Measurements from ENCODE around the gene TAF1B. TPM values are rescaled to one million over a fixed set of nuclear protein-coding genes. Genes with fewer than 3 reads are reported as not detected.

TAF1B gene
- total and polyA plus RNA-seq, 2 donors (not counting 3 experiments of a cell fraction or from before 2014, with no cell fraction given), result 6.3 to 29.4 TPM

GRCh38 chr2:9970200-9971044 is 127.1 kb downstream of the TAF1B start:
- Histone ChIP-seq H3K4me1 (ENCODE audit: control insufficient read depth, extremely low read depth, insufficient read depth, low read length) (peaks cover 24% of the 10 kb centered on the region), H3K79me2 (ENCODE audit: control insufficient read depth, insufficient read depth, low read length) (no peaks in the 10 kb centered on the region), H3K27ac (ENCODE audit: insufficient read depth, low read depth, low read length) (no peak overlapping the region), H3K9me1 (replicated peaks; ENCODE audit: control insufficient read depth, extremely low read depth, insufficient read depth, low read length) (no peaks in the 10 kb centered on the region), H3K27me3 (ENCODE audit: control insufficient read depth in 2 of 2, insufficient read depth in 2 of 2, low read length in 2 of 2) (no peaks in the 10 kb centered on the region), H4K20me1 (replicated peaks; ENCODE audit: control insufficient read depth, extremely low read depth, insufficient read depth, low read length) (no peaks in the 10 kb centered on the region), H3K4me3 (replicated peaks in 1 of 3; ENCODE audit: insufficient read depth in 1 of 3, low read depth in 1 of 3, low read length in 3 of 3) (no peak overlapping the region), H2AFZ (ENCODE audit: low read depth, low read length) (no peak overlapping the region), H3K36me3 (ENCODE audit: control insufficient read depth in 2 of 2, extremely low read depth in 1 of 2, insufficient read depth in 2 of 2, low read length in 2 of 2) (no peaks in the 10 kb centered on the region), H3K9ac (replicated peaks; ENCODE audit: extremely low read depth, insufficient read depth, low read length) (no peak overlapping the region), H3K9me3 (replicated peaks; ENCODE audit: control insufficient read depth, insufficient read depth, low read length) (no peaks in the 10 kb centered on the region), H3K4me2 (ENCODE audit: insufficient read depth, low read length) (no peak overlapping the region)
- intact Hi-C loops (cut with micrococcal nuclease), result no loop called here
- no peak for TF ChIP-seq EZH2 (IDR thresholded peaks at IDR 0.05; ENCODE audit: borderline replicate concordance, low read depth, low read length, severe bottlenecking)
- TF ChIP-seq MYC (IDR thresholded peaks at IDR 0.05; ENCODE audit: low read depth, low read length), result no peak
- TF ChIP-seq POLR2A (IDR thresholded peaks at IDR 0.05; ENCODE audit: low read depth, low read length), result no peak
- DNase-seq (ENCODE audit: low read depth, low spot score) (no peak), FAIRE-seq (no peak)
- ChIA-PET CTCF (interaction anchor here (0.7 to 1.9 kb wide), 4 partner anchors 8 to 157 kb away, joined by 3 to 12 read pairs (median 3); no protein-coding TSS in a partner anchor), POLR2A (no interaction called here)
- BruUV-seq (replicated peaks), result no TSS peak
- dilution Hi-C loops (cut with MboI; ENCODE audit: extremely low pct_ligation_motif_present, low sequenced_read_pairs), result loop anchor here (25.0 kb wide), 1 partner anchor 158 kb away; no protein-coding TSS in a partner anchor

GRCh38 chr2:9971105-9971818 is 128.0 kb downstream of the TAF1B start:
- no peak overlapping the region for H3K9ac ChIP-seq (replicated peaks; ENCODE audit: extremely low read depth, insufficient read depth, low read length)
- FAIRE-seq, result peak; percentile 42
- no peak overlapping the region for H3K4me3 ChIP-seq (replicated peaks in 1 of 3; ENCODE audit: insufficient read depth in 1 of 3, low read depth in 1 of 3, low read length in 3 of 3)
- TF ChIP-seq FOS (IDR thresholded peaks at IDR 0.05; ENCODE audit: borderline replicate concordance, insufficient read depth, low read length) (no peak), POLR2AphosphoS5 (IDR thresholded peaks at IDR 0.05; ENCODE audit: insufficient read depth, low read depth, low read length) (no peak), CTCF (IDR thresholded peaks at IDR 0.05; ENCODE audit: extremely low read depth in 1 of 2, insufficient read depth in 1 of 2, low read depth in 1 of 2, low read length in 2 of 2) (no peak), JUN (IDR thresholded peaks at IDR 0.05; ENCODE audit: borderline replicate concordance, insufficient read depth, insufficient read length, low read depth) (no peak), GATA2 (IDR thresholded peaks at IDR 0.05; ENCODE audit: insufficient read depth, insufficient read length, low read depth, low read length) (no peak), POLR2A (IDR thresholded peaks at IDR 0.05; ENCODE audit: low read depth, low read length) (no peak), EZH2 (IDR thresholded peaks at IDR 0.05; ENCODE audit: borderline replicate concordance, low read depth, low read length, severe bottlenecking) (no peak), MAX (IDR thresholded peaks at IDR 0.05; ENCODE audit: insufficient read depth, insufficient read length) (no peak), MYC (IDR thresholded peaks at IDR 0.05; ENCODE audit: low read depth, low read length) (no peak)
- intact Hi-C loops (cut with micrococcal nuclease) (no loop called here), dilution Hi-C loops (cut with MboI; ENCODE audit: extremely low pct_ligation_motif_present, low sequenced_read_pairs) (loop anchor here (25.0 kb wide), 1 partner anchor 159 kb away; no protein-coding TSS in a partner anchor)
- DNase-seq (ENCODE audit: low read depth, low spot score), result no peak
- no TSS peak for BruUV-seq (replicated peaks)
- no peaks in the 10 kb centered on the region for H3K27me3 ChIP-seq (ENCODE audit: control insufficient read depth in 2 of 2, insufficient read depth in 2 of 2, low read length in 2 of 2)
- no peak overlapping the region for H2AFZ ChIP-seq (ENCODE audit: low read depth, low read length)
- H3K4me2 ChIP-seq (ENCODE audit: insufficient read depth, low read length), result no peak overlapping the region
- H3K36me3 ChIP-seq (ENCODE audit: control insufficient read depth in 2 of 2, extremely low read depth in 1 of 2, insufficient read depth in 2 of 2, low read length in 2 of 2), result no peaks in the 10 kb centered on the region
- peaks cover 32% of the 10 kb centered on the region for H3K4me1 ChIP-seq (ENCODE audit: control insufficient read depth, extremely low read depth, insufficient read depth, low read length)
- H4K20me1 ChIP-seq (replicated peaks; ENCODE audit: control insufficient read depth, extremely low read depth, insufficient read depth, low read length), result no peaks in the 10 kb centered on the region
- no peaks in the 10 kb centered on the region for H3K9me3 ChIP-seq (replicated peaks; ENCODE audit: control insufficient read depth, insufficient read depth, low read length)
- ChIA-PET CTCF (interaction anchor here (0.7 to 1.9 kb wide), 10 partner anchors 9 to 201 kb away, joined by 3 to 19 read pairs (median 3); no protein-coding TSS in a partner anchor), POLR2A (no interaction called here)
- no peaks in the 10 kb centered on the region for H3K79me2 ChIP-seq (ENCODE audit: control insufficient read depth, insufficient read depth, low read length)
- no peaks in the 10 kb centered on the region for H3K9me1 ChIP-seq (replicated peaks; ENCODE audit: control insufficient read depth, extremely low read depth, insufficient read depth, low read length)
- no peak overlapping the region for H3K27ac ChIP-seq (ENCODE audit: insufficient read depth, low read depth, low read length)

Measured in endothelial cell of umbilical vein (primary cell).